Jurkat, Clone E6-1 (cell line): ENCODE data around the gene RNF115.
"Not testable (repeated sequence)": the region's sequence is repeated elsewhere in the genome, so short reads cannot be mapped to it uniquely, and the experiment has no call there.

Experiments used
- DNase-seq: peaks from one replicate; pipeline ENCODE4 v3.0.0-alpha.2; 2011; ENCODE audit warnings: low read depth, low spot score
- H3K4me3 ChIP-seq: 2 replicates; pipeline ENCODE4 v1.5.1; 2011; ENCODE audit warnings: mild to moderate bottlenecking, low read length, control low read depth, moderate library complexity

Gene RNF115

GRCh38 chr1:145751491-145752037, 72.3 kb downstream of the RNF115 start:
- no peak for DNase-seq
- no peak overlapping the region for H3K4me3 ChIP-seq

- H3K4me3 ChIP-seq: no peak overlapping the region
- DNase-seq: no peak
Measured at GRCh38 chr1:145750426-145750825, 73.5 kb downstream of the RNF115 start.

- no peak overlapping the region for H3K4me3 ChIP-seq
- no peak for DNase-seq
Measured at GRCh38 chr1:145747398-145748247, 76.3 kb downstream of the RNF115 start.

- DNase-seq: no peak
- H3K4me3 ChIP-seq: no peak overlapping the region
Measured at GRCh38 chr1:145740269-145740668, 83.6 kb downstream of the RNF115 start.

GRCh38 chr1:145736191-145736590, 87.7 kb downstream of the RNF115 start:
- no peak for DNase-seq
- no peak overlapping the region for H3K4me3 ChIP-seq

GRCh38 chr1:145730900-145731299, 93.0 kb downstream of the RNF115 start:
- H3K4me3 ChIP-seq: no peak overlapping the region
- no peak for DNase-seq

GRCh38 chr1:145730467-145730866, 93.4 kb downstream of the RNF115 start:
- H3K4me3 ChIP-seq: no peak overlapping the region
- DNase-seq: no peak

- no peak overlapping the region for H3K4me3 ChIP-seq
- DNase-seq: no peak
Measured at GRCh38 chr1:145729666-145730436, 94.0 kb downstream of the RNF115 start.

- H3K4me3 ChIP-seq: no peak overlapping the region
- no peak for DNase-seq
Measured at GRCh38 chr1:145729196-145729595, 94.7 kb downstream of the RNF115 start.

- not testable (repeated sequence) for DNase-seq, H3K4me3 ChIP-seq
Measured at GRCh38 chr1:145726193-145726592, 97.7 kb downstream of the RNF115 start.

- DNase-seq: no peak
- H3K4me3 ChIP-seq: no peak overlapping the region
Measured at GRCh38 chr1:145720878-145721671, 102.8 kb downstream of the RNF115 start.

GRCh38 chr1:145720556-145720877, 103.4 kb downstream of the RNF115 start:
- no peak for DNase-seq
- H3K4me3 ChIP-seq: no peak overlapping the region

- H3K4me3 ChIP-seq: no peak within 1 kb of the TSS
- DNase-seq: no peak
Measured at GRCh38 chr1:145719230-145720079, 104.4 kb downstream of the RNF115 start, which contains the start of gene CD160. CD160 (plus strand) TSS chr1:145719499; CDS start chr1:145728328, 8,829 bp downstream.

GRCh38 chr1:145718465-145718864, 105.4 kb downstream of the RNF115 start:
- H3K4me3 ChIP-seq: not testable (repeated sequence)

GRCh38 chr1:145717833-145718232, 106.1 kb downstream of the RNF115 start:
- DNase-seq: no peak
- no peak overlapping the region for H3K4me3 ChIP-seq

More at GRCh38 chr1:145718465-145718864, 105.4 kb downstream of the RNF115 start:
- DNase-seq: not testable (repeated sequence)

- DNase-seq: no peak
- H3K4me3 ChIP-seq: no peak overlapping the region
Measured at GRCh38 chr1:145716641-145717345, 107.1 kb downstream of the RNF115 start.

- H3K4me3 ChIP-seq: no peak overlapping the region
- DNase-seq: no peak
Measured at GRCh38 chr1:145714524-145715111, 109.3 kb downstream of the RNF115 start.
